WTC11 (cell line): ENCODE measurements around the gene DGCR2. TPM values are rescaled to one million over a fixed set of nuclear protein-coding genes. Genes with fewer than 3 reads are reported as not detected.

Experiments used
- ATAC-seq: fragments of 200-7000 bp; cut with Tn5 transposase; 2 replicates; pipeline ENCODE4 v1.10.0; 2021; ENCODE audit warnings: mild to moderate bottlenecking, moderate library complexity
- CTCF ChIA-PET: fragments of 300-600 bp; sonication (Branson Sonifier 250); formaldehyde crosslinking; loops from one replicate; lab custom pipeline; 2021; ENCODE audit warnings: antibody characterized with exemption; lab: Charles Lee
- POLR2A ChIA-PET: fragments of 350-600 bp; sonication (Branson Sonifier 250); formaldehyde crosslinking; loops from one replicate; lab custom pipeline; 2021; ENCODE audit warnings: antibody characterized with exemption; lab: Charles Lee
- DNase-seq: peaks from one replicate; pipeline ENCODE4 v3.0.0; 2021; ENCODE audit warnings: low spot score
- H3K27ac Mint-ChIP-seq: 2 replicates; pipeline ENCODE4 v1.8.0; 2021; ENCODE audit warnings: mixed read lengths
- H3K27me3 Mint-ChIP-seq: 2 replicates; pipeline ENCODE4 v1.8.0; 2021; ENCODE audit warnings: low read depth, mild to moderate bottlenecking, moderate library complexity, mixed read lengths
- H3K36me3 Mint-ChIP-seq: 2 replicates; pipeline ENCODE4 v1.8.0; 2021; ENCODE audit warnings: mixed read lengths
- H3K4me1 Mint-ChIP-seq: 2 replicates; pipeline ENCODE4 v1.8.0; 2022; ENCODE audit warnings: mixed read lengths
- H3K4me3 Mint-ChIP-seq: 2 replicates; pipeline ENCODE4 v1.8.0; 2021; ENCODE audit warnings: mild to moderate bottlenecking, moderate library complexity, mixed read lengths
- H3K9me3 Mint-ChIP-seq: 2 replicates; pipeline ENCODE4 v1.8.0; 2021; ENCODE audit warnings: mixed read lengths
- ATF1 ChIP-seq: sonication (generic); formaldehyde crosslinking; IDR thresholded peaks from 2 replicates; pipeline ENCODE4 v1.8.1; 2023; ENCODE audit warnings: mild to moderate bottlenecking, moderate library complexity, missing genetic modification reagents
- CDX4 ChIP-seq: fragments of 250-450 bp; sonication (Bioruptor Pico); IDR thresholded peaks from 2 replicates; pipeline ENCODE4 v1.9.0; 2021; ENCODE audit warnings: moderate library complexity, mild to moderate bottlenecking, inconsistent platforms, borderline replicate concordance
- FOXP1 ChIP-seq: sonication (generic); formaldehyde crosslinking; IDR thresholded peaks from 2 replicates; pipeline ENCODE4 v1.8.0; 2022; ENCODE audit warnings: missing genetic modification reagents, mild to moderate bottlenecking, moderate library complexity, borderline replicate concordance
- GABPB1 ChIP-seq: sonication (generic); formaldehyde crosslinking; IDR thresholded peaks from 2 replicates; pipeline ENCODE4 v1.8.1; 2023; ENCODE audit warnings: mild to moderate bottlenecking, missing genetic modification reagents
- JUN ChIP-seq: sonication (generic); formaldehyde crosslinking; IDR thresholded peaks from 2 replicates; pipeline ENCODE4 v1.8.0; 2023; ENCODE audit warnings: mild to moderate bottlenecking, missing genetic modification reagents
- MXD4 ChIP-seq: fragments of 250-450 bp; sonication (Bioruptor Pico); IDR thresholded peaks from 2 replicates; pipeline ENCODE4 v1.8.0; 2021; ENCODE audit warnings: mild to moderate bottlenecking, moderate library complexity, borderline replicate concordance
- NR2C2 ChIP-seq: sonication (generic); formaldehyde crosslinking; IDR thresholded peaks from 2 replicates; pipeline ENCODE4 v1.8.0; 2022; ENCODE audit warnings: mild to moderate bottlenecking, missing genetic modification reagents
- NR3C1 ChIP-seq: sonication (generic); formaldehyde crosslinking; conservative IDR thresholded peaks from 2 replicates; pipeline ENCODE4 v1.8.1; 2023; ENCODE audit warnings: low read depth, mild to moderate bottlenecking, missing genetic modification reagents
- total RNA-seq: library from RNA; stranded (reverse); gene quantifications from 3 replicates; pipeline ENCODE4 v1.2.3, GENCODE V29; 2021
- TF ChIP-seq, protein P1 (sequence below): sonication (generic); formaldehyde crosslinking; IDR thresholded peaks from 2 replicates; pipeline ENCODE4 v1.8.1; 2023; ENCODE audit warnings: mild to moderate bottlenecking, missing genetic modification reagents
- TF ChIP-seq, protein P2 (sequence below): sonication (generic); formaldehyde crosslinking; IDR thresholded peaks from 2 replicates; pipeline ENCODE4 v1.8.0; 2023; ENCODE audit warnings: missing genetic modification reagents
- TF ChIP-seq, protein P3 (sequence below): sonication (generic); formaldehyde crosslinking; IDR thresholded peaks from 2 replicates; pipeline ENCODE4 v1.8.0; 2023; ENCODE audit warnings: missing genetic modification reagents, mild to moderate bottlenecking, borderline replicate concordance
- TF ChIP-seq, protein P4 (sequence below): sonication (generic); formaldehyde crosslinking; IDR thresholded peaks from 2 replicates; pipeline ENCODE4 v1.8.1; 2023; ENCODE audit warnings: mild to moderate bottlenecking, missing genetic modification reagents, moderate library complexity
- TF ChIP-seq, protein P5 (sequence below): fragments of 250-450 bp; sonication (Bioruptor Pico); IDR thresholded peaks from 2 replicates; pipeline ENCODE4 v1.9.0; 2021; ENCODE audit warnings: mild to moderate bottlenecking
- TF ChIP-seq, protein P6 (sequence below): sonication (generic); formaldehyde crosslinking; IDR thresholded peaks from 2 replicates; pipeline ENCODE4 v1.8.1; 2022; ENCODE audit warnings: mild to moderate bottlenecking, moderate library complexity, missing genetic modification reagents
- TF ChIP-seq, protein P7 (sequence below): fragments of 250-450 bp; sonication (Bioruptor Pico); IDR thresholded peaks from 2 replicates; pipeline ENCODE4 v1.8.0; 2021; ENCODE audit warnings: mild to moderate bottlenecking

Gene DGCR2
- total RNA-seq, 1 experiment from 2014 or later, result 64.2 TPM

DNA sequence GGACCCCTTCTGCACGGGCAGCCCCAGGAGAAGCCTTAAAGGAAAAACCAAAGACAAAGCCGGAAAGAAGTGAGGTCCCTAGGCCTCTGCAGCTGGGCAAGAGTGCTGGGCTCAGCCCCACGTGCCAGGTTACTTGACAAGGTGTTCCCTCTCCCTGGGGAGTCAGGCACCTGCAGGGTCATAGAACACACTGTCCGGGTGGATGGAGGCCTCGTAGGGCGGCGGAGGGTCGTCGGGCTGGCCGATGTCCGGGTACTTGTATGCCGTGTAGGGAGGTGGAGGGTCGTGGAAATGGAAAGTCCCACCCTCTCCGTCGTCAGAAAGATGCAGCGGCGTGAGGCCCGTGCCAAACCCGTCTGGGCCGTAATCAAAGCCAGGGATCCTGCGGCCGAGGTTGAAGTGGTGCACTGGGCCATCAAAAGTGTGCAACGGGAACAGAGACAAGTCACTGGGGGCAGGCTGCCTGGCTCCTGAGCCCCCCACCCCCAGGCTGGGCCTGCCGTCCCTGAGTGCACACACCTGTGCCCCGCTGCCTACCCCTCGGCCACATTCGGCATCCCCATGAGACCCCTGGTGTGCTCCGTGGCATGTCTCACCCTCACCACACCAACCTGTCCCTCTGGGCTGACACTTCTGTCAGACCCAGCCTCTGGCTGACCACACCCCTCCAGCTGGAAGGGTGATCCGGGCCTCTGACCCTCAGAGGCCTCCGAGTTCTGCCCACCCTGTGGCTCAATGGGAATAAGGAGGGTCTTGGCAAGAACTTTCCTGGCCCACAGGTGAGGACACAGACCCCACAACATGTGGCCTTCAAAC lies 81.1 kb downstream of the DGCR2 start:
- H3K9me3 Mint-ChIP-seq, result no peaks in the 10 kb centered on the region
- no peak for TF ChIP-seq MXD4 (CRISPR knock-in tag)
- TF ChIP-seq, protein P1, sequence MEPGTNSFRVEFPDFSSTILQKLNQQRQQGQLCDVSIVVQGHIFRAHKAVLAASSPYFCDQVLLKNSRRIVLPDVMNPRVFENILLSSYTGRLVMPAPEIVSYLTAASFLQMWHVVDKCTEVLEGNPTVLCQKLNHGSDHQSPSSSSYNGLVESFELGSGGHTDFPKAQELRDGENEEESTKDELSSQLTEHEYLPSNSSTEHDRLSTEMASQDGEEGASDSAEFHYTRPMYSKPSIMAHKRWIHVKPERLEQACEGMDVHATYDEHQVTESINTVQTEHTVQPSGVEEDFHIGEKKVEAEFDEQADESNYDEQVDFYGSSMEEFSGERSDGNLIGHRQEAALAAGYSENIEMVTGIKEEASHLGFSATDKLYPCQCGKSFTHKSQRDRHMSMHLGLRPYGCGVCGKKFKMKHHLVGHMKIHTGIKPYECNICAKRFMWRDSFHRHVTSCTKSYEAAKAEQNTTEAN (CRISPR knock-in tag), result no peak
- H3K4me3 Mint-ChIP-seq, result no peak overlapping the region
- ATAC-seq (no peak), DNase-seq (no peak)
- no peaks in the 10 kb centered on the region for H3K4me1 Mint-ChIP-seq
- H3K27me3 Mint-ChIP-seq, result no peaks in the 10 kb centered on the region
- H3K36me3 Mint-ChIP-seq, result peaks cover 26% of the 10 kb centered on the region
- ChIA-PET POLR2A (no interaction called here), CTCF (no interaction called here)
- no peak overlapping the region for H3K27ac Mint-ChIP-seq

GRCh38 chr22:19040391-19040861 lies 81.8 kb downstream of the DGCR2 start:
- H3K9me3 Mint-ChIP-seq, result no peaks in the 10 kb centered on the region
- no peak overlapping the region for H3K27ac Mint-ChIP-seq
- H3K36me3 Mint-ChIP-seq, result peaks cover 22% of the 10 kb centered on the region
- no peaks in the 10 kb centered on the region for H3K4me1 Mint-ChIP-seq
- ChIA-PET CTCF (no interaction called here), POLR2A (no interaction called here)
- no peak for ATAC-seq
- H3K27me3 Mint-ChIP-seq, result no peaks in the 10 kb centered on the region
- H3K4me3 Mint-ChIP-seq, result no peak overlapping the region
- TF ChIP-seq, protein P2, sequence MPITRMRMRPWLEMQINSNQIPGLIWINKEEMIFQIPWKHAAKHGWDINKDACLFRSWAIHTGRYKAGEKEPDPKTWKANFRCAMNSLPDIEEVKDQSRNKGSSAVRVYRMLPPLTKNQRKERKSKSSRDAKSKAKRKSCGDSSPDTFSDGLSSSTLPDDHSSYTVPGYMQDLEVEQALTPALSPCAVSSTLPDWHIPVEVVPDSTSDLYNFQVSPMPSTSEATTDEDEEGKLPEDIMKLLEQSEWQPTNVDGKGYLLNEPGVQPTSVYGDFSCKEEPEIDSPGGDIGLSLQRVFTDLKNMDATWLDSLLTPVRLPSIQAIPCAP (CRISPR knock-in tag), result no peak
- TF ChIP-seq, protein P3, sequence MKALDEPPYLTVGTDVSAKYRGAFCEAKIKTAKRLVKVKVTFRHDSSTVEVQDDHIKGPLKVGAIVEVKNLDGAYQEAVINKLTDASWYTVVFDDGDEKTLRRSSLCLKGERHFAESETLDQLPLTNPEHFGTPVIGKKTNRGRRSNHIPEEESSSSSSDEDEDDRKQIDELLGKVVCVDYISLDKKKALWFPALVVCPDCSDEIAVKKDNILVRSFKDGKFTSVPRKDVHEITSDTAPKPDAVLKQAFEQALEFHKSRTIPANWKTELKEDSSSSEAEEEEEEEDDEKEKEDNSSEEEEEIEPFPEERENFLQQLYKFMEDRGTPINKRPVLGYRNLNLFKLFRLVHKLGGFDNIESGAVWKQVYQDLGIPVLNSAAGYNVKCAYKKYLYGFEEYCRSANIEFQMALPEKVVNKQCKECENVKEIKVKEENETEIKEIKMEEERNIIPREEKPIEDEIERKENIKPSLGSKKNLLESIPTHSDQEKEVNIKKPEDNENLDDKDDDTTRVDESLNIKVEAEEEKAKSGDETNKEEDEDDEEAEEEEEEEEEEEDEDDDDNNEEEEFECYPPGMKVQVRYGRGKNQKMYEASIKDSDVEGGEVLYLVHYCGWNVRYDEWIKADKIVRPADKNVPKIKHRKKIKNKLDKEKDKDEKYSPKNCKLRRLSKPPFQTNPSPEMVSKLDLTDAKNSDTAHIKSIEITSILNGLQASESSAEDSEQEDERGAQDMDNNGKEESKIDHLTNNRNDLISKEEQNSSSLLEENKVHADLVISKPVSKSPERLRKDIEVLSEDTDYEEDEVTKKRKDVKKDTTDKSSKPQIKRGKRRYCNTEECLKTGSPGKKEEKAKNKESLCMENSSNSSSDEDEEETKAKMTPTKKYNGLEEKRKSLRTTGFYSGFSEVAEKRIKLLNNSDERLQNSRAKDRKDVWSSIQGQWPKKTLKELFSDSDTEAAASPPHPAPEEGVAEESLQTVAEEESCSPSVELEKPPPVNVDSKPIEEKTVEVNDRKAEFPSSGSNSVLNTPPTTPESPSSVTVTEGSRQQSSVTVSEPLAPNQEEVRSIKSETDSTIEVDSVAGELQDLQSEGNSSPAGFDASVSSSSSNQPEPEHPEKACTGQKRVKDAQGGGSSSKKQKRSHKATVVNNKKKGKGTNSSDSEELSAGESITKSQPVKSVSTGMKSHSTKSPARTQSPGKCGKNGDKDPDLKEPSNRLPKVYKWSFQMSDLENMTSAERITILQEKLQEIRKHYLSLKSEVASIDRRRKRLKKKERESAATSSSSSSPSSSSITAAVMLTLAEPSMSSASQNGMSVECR, result no peak
- TF ChIP-seq, protein P4, sequence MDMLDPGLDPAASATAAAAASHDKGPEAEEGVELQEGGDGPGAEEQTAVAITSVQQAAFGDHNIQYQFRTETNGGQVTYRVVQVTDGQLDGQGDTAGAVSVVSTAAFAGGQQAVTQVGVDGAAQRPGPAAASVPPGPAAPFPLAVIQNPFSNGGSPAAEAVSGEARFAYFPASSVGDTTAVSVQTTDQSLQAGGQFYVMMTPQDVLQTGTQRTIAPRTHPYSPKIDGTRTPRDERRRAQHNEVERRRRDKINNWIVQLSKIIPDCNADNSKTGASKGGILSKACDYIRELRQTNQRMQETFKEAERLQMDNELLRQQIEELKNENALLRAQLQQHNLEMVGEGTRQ, result no peak
- TF ChIP-seq, all 79 proteins: peak for 0
- no peak for DNase-seq

DNA sequence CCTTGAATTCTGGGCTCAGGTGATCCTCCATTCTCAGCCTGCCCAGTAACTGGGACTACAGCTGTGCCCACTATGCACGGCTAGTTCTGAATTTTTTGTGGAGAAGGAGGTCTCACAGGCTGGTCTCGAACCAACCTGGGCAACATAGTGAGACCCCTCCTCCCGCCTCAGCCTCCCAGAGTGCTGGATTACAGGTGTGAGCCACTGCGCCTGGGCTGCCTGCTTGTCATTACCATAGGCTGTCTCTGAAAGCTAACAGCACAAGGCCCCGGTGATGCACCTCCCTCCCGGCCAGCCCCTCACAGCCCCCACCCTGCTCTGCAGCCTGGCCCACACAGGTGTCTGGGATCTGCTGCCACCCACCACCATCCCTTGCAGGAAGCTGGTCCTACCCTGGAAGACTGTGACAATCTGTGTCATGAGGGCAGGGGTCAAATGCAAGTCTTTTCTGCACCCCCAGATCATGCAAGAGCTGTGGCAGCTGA lies 82.4 kb downstream of the DGCR2 start:
- Mint-ChIP-seq H3K4me3 (no peak overlapping the region), H3K9me3 (no peaks in the 10 kb centered on the region), H3K36me3 (peaks cover 16% of the 10 kb centered on the region), H3K27me3 (no peaks in the 10 kb centered on the region), H3K27ac (no peak overlapping the region), H3K4me1 (no peaks in the 10 kb centered on the region)
- ATAC-seq, result no peak
- POLR2A ChIA-PET, result no interaction called here
- CTCF ChIA-PET, result no interaction called here
- DNase-seq, result no peak
- TF ChIP-seq, protein P5, sequence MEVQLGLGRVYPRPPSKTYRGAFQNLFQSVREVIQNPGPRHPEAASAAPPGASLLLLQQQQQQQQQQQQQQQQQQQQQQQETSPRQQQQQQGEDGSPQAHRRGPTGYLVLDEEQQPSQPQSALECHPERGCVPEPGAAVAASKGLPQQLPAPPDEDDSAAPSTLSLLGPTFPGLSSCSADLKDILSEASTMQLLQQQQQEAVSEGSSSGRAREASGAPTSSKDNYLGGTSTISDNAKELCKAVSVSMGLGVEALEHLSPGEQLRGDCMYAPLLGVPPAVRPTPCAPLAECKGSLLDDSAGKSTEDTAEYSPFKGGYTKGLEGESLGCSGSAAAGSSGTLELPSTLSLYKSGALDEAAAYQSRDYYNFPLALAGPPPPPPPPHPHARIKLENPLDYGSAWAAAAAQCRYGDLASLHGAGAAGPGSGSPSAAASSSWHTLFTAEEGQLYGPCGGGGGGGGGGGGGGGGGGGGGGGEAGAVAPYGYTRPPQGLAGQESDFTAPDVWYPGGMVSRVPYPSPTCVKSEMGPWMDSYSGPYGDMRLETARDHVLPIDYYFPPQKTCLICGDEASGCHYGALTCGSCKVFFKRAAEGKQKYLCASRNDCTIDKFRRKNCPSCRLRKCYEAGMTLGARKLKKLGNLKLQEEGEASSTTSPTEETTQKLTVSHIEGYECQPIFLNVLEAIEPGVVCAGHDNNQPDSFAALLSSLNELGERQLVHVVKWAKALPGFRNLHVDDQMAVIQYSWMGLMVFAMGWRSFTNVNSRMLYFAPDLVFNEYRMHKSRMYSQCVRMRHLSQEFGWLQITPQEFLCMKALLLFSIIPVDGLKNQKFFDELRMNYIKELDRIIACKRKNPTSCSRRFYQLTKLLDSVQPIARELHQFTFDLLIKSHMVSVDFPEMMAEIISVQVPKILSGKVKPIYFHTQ (CRISPR knock-in tag), result no peak
- TF ChIP-seq CDX4 (CRISPR knock-in tag), result no peak
- TF ChIP-seq NR3C1 (CRISPR knock-in tag), result no peak
- TF ChIP-seq, protein P4, result no peak
- TF ChIP-seq GABPB1 (CRISPR knock-in tag), result no peak
- TF ChIP-seq, protein P6, sequence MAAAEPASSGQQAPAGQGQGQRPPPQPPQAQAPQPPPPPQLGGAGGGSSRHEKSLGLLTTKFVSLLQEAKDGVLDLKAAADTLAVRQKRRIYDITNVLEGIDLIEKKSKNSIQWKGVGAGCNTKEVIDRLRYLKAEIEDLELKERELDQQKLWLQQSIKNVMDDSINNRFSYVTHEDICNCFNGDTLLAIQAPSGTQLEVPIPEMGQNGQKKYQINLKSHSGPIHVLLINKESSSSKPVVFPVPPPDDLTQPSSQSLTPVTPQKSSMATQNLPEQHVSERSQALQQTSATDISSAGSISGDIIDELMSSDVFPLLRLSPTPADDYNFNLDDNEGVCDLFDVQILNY, result no peak
- no peak for TF ChIP-seq NR2C2 (CRISPR knock-in tag)
- no peak for TF ChIP-seq ATF1 (CRISPR knock-in tag)
- no peak for TF ChIP-seq FOXP1
- TF ChIP-seq, protein P7, sequence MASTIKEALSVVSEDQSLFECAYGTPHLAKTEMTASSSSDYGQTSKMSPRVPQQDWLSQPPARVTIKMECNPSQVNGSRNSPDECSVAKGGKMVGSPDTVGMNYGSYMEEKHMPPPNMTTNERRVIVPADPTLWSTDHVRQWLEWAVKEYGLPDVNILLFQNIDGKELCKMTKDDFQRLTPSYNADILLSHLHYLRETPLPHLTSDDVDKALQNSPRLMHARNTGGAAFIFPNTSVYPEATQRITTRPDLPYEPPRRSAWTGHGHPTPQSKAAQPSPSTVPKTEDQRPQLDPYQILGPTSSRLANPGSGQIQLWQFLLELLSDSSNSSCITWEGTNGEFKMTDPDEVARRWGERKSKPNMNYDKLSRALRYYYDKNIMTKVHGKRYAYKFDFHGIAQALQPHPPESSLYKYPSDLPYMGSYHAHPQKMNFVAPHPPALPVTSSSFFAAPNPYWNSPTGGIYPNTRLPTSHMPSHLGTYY (CRISPR knock-in tag), result no peak
- no peak for TF ChIP-seq JUN (CRISPR knock-in tag)
